IMR-90 (cell line): ENCODE data around the gene LYRM4. TPM values are rescaled to one million over a fixed set of nuclear protein-coding genes. Genes with fewer than 3 reads are reported as not detected.

Experiments used
- ATAC-seq: fragments of 200-7000 bp; cut with Tn5 transposase; 2 replicates; pipeline ENCODE4 v1.9.1; 2020; ENCODE audit warnings: low read depth, mild to moderate bottlenecking, moderate library complexity
- BruUV-seq: library from RNA; stranded (reverse); fragments of 400-500 nt; replicated peaks from 2 replicates; lab custom pipeline; 2021; lab: Mats Ljungman, UMichigan
- CTCF ChIA-PET: fragments of 300-600 bp; formaldehyde crosslinking; extraction: SDS; loops from one replicate; lab custom pipeline; 2021; ENCODE audit warnings: antibody characterized with exemption; lab: Yijun Ruan, JAX
- POLR2A ChIA-PET: fragments of 300-600 bp; sonication (Branson Sonifier 250); formaldehyde crosslinking; loops from one replicate; lab custom pipeline; 2022; ENCODE audit warnings: antibody characterized with exemption; ENCODE audit not compliant: unreplicated experiment; lab: Charles Lee
- DNase-seq: peaks from one replicate; pipeline ENCODE4 v3.0.0; 2013
- H2AFZ ChIP-seq: replicated peaks from 2 replicates; pipeline ENCODE3; 2013; ENCODE audit warnings: low read length, mild to moderate bottlenecking; ENCODE audit not compliant: poor library complexity
- H2AK5ac ChIP-seq: 2 replicates; pipeline ENCODE4 v1.6.1; 2013; ENCODE audit warnings: low read depth, low read length, inconsistent platforms
- H2AK9ac ChIP-seq: replicated peaks from 2 replicates; pipeline ENCODE3; 2013; ENCODE audit warnings: mild to moderate bottlenecking, low read depth, low read length, moderate library complexity; ENCODE audit not compliant: poor library complexity
- H2BK120ac ChIP-seq: 2 replicates; pipeline ENCODE4 v1.6.1; 2013; ENCODE audit warnings: low read depth, low read length, inconsistent platforms
- H2BK15ac ChIP-seq: 3 replicates; pipeline ENCODE4 v1.6.1; 2013; ENCODE audit warnings: low read depth, low read length, inconsistent platforms
- H2BK20ac ChIP-seq: 2 replicates; pipeline ENCODE4 v1.6.1; 2013; ENCODE audit warnings: low read depth, mild to moderate bottlenecking, inconsistent platforms, low read length, moderate library complexity
- H2BK5ac ChIP-seq: 2 replicates; pipeline ENCODE4 v1.6.1; 2013; ENCODE audit warnings: mild to moderate bottlenecking, low read depth, low read length, inconsistent platforms; ENCODE audit not compliant: poor library complexity, severe bottlenecking
- H3K14ac ChIP-seq: replicated peaks from 2 replicates; pipeline ENCODE4 v1.6.1; 2013; ENCODE audit warnings: low read depth, low read length, inconsistent platforms
- H3K18ac ChIP-seq: 2 replicates; pipeline ENCODE4 v1.6.1; 2013; ENCODE audit warnings: low read depth, low read length, control low read depth
- H3K23ac ChIP-seq: 2 replicates; pipeline ENCODE4 v1.6.1; 2013; ENCODE audit warnings: low read depth, low read length, inconsistent platforms
- H3K27ac ChIP-seq: 2 replicates; pipeline ENCODE4 v1.5.1; 2013; ENCODE audit warnings: mild to moderate bottlenecking, control low read depth, low read length; ENCODE audit not compliant: insufficient read depth
- H3K27me3 ChIP-seq: 2 replicates; pipeline ENCODE4 v1.6.1; 2013; ENCODE audit warnings: low read length; ENCODE audit not compliant: control insufficient read depth, insufficient read depth
- H3K36me3 ChIP-seq: 2 replicates; pipeline ENCODE4 v1.6.1; 2013; ENCODE audit warnings: low read length, mixed read lengths; ENCODE audit not compliant: control insufficient read depth, insufficient read depth
- H3K4ac ChIP-seq: 2 replicates; pipeline ENCODE4 v1.6.1; 2013; ENCODE audit warnings: low read depth, low read length, inconsistent platforms
- H3K4me1 ChIP-seq: 2 replicates; pipeline ENCODE4 v1.6.1; 2013; ENCODE audit warnings: low read length, mixed read lengths; ENCODE audit not compliant: control insufficient read depth, insufficient read depth
- H3K4me2 ChIP-seq: 2 replicates; pipeline ENCODE4 v1.6.1; 2013; ENCODE audit warnings: low read depth, mild to moderate bottlenecking, control low read depth, low read length, moderate library complexity
- H3K4me3 ChIP-seq: 2 replicates; pipeline ENCODE4 v1.5.1; 2013; ENCODE audit warnings: low read depth, mild to moderate bottlenecking, control low read depth, low read length, moderate library complexity; ENCODE audit not compliant: insufficient read depth
- H3K56ac ChIP-seq: 2 replicates; pipeline ENCODE4 v1.6.1; 2013; ENCODE audit warnings: low read length, inconsistent platforms; ENCODE audit not compliant: insufficient read depth; ENCODE audit errors: extremely low read depth
- H3K79me1 ChIP-seq, 2 experiments: 2 replicates each; pipeline ENCODE4 v1.6.1; 2013; ENCODE audit warnings: low read length in 2 of 2, inconsistent platforms in 1 of 2, low read depth in 1 of 2
- H3K9ac ChIP-seq: 2 replicates; pipeline ENCODE4 v1.6.1; 2013; ENCODE audit warnings: low read depth, low read length, control low read depth
- H3K9me1 ChIP-seq: 2 replicates; pipeline ENCODE4 v1.6.1; 2013; ENCODE audit warnings: low read length, inconsistent platforms; ENCODE audit not compliant: insufficient read depth
- H3K9me3 ChIP-seq: 2 replicates; pipeline ENCODE4 v1.6.1; 2013; ENCODE audit warnings: low read length; ENCODE audit not compliant: control insufficient read depth, insufficient read depth
- H4K20me1 ChIP-seq: 2 replicates; pipeline ENCODE4 v1.6.1; 2013; ENCODE audit warnings: low read length, inconsistent platforms; ENCODE audit not compliant: insufficient read depth
- H4K5ac ChIP-seq: 2 replicates; pipeline ENCODE4 v1.6.1; 2013; ENCODE audit warnings: mild to moderate bottlenecking, low read depth, low read length, control low read depth
- H4K8ac ChIP-seq, 2 experiments: 2 replicates each; pipeline ENCODE4 v1.6.1; 2013; ENCODE audit warnings: low read depth in 2 of 2, low read length in 2 of 2, control low read depth in 1 of 2, inconsistent platforms in 1 of 2
- H4K91ac ChIP-seq: 2 replicates; pipeline ENCODE4 v1.6.1; 2013; ENCODE audit warnings: low read depth, low read length, inconsistent platforms; ENCODE audit not compliant: insufficient read depth
- MAZ ChIP-seq: IDR thresholded peaks from 2 replicates; pipeline ENCODE4 v1.6.1; 2012; ENCODE audit warnings: low read depth, mild to moderate bottlenecking, low read length, improper control_type of control experiment, moderate library complexity, borderline replicate concordance
- dilution Hi-C: fragments of 300-500 bp; cut with HindIII; formaldehyde crosslinking; loops from one replicate; pipeline ENCODE4 v1.14.3; 2018; ENCODE audit warnings: low sequenced_read_pairs; ENCODE audit not compliant: unreplicated experiment
- in situ Hi-C: fragments of 300-500 bp; cut with MboI; formaldehyde crosslinking; loops from 3 replicates; pipeline ENCODE4 v1.14.3; 2019; ENCODE audit warnings: low sequenced_read_pairs, inconsistent platforms, mixed read lengths
- intact Hi-C: fragments of 100-400 bp; cut with micrococcal nuclease; formaldehyde crosslinking; loops from 2 replicates; pipeline ENCODE4 v1.10.0; 2022
- polyA plus RNA-seq, 3 experiments: library from polyadenylated mRNA; depleted of rRNA; stranded (reverse); fragments of >200 nt; gene quantifications; 2 replicates each; pipeline ENCODE4 v1.2.3, GENCODE V29; 2012; ENCODE audit warnings: low replicate concordance in 1 of 3
- total RNA-seq: library from RNA; depleted of rRNA; stranded (reverse); fragments of >200 nt; gene quantifications from 2 replicates; pipeline ENCODE4 v1.2.3, GENCODE V29; 2012

Gene LYRM4
- total and polyA plus RNA-seq, 2 of the 4 experiments (the other 2 are of a cell fraction), result 11.5 to 26.6 TPM

GRCh38 chr6:5290500-5290899 lies 29.8 kb upstream of the LYRM4 start:
- H3K4me3 ChIP-seq, result no peak overlapping the region
- H4K5ac ChIP-seq, result no peak overlapping the region
- H2BK5ac ChIP-seq, result no peak overlapping the region
- H4K8ac ChIP-seq, result no peak overlapping the region
- no peak overlapping the region for H2BK15ac ChIP-seq
- in situ Hi-C loops, result no loop called here
- BruUV-seq, result no TSS peak
- H2AK5ac ChIP-seq, result no peak overlapping the region
- H3K56ac ChIP-seq, result no peak overlapping the region
- no peak overlapping the region for H3K9ac ChIP-seq
- no peak overlapping the region for H2AFZ ChIP-seq
- no peak overlapping the region for H4K91ac ChIP-seq
- dilution Hi-C loops, result no loop called here
- H3K18ac ChIP-seq, result no peak overlapping the region
- H2BK120ac ChIP-seq, result no peak overlapping the region
- ATAC-seq (no peak), DNase-seq (no peak)
- peaks cover 25 to 36% of the 10 kb centered on the region in 2 experiments for H3K79me1 ChIP-seq
- H3K4ac ChIP-seq, result no peak overlapping the region
- peaks cover 24% of the 10 kb centered on the region for H4K20me1 ChIP-seq
- H3K9me1 ChIP-seq, result peaks cover 14% of the 10 kb centered on the region
- H3K27me3 ChIP-seq, result no peaks in the 10 kb centered on the region
- no peak overlapping the region for H3K4me2 ChIP-seq
- intact Hi-C loops, result no loop called here
- H2BK20ac ChIP-seq, result no peak overlapping the region
- no peaks in the 10 kb centered on the region for H3K9me3 ChIP-seq
- no peak overlapping the region for H2AK9ac ChIP-seq
- CTCF ChIA-PET, result no interaction called here
- H3K36me3 ChIP-seq, result no peaks in the 10 kb centered on the region
- POLR2A ChIA-PET, result no interaction called here
- no peak for TF ChIP-seq MAZ
- H3K4me1 ChIP-seq, result peaks cover 8% of the 10 kb centered on the region
- H3K27ac ChIP-seq, result no peak overlapping the region
- H3K14ac ChIP-seq, result no peak overlapping the region
- H3K23ac ChIP-seq, result no peak overlapping the region
